Upper lobe of left lung (tissue), 4 donors: ENCODE results near the gene ASTN2.

Experiments used
- CTCF ChIP-seq, 6 experiments: fragments of 450-650 bp in 4 of 6; fragments of 200-600 bp in 2 of 6; sonication (generic) in 2 of 6; IDR thresholded peaks; one replicate each; pipeline ENCODE4 v1.5.1; 2016 to 2019; ENCODE audit warnings: antibody characterized with exemption in 6 of 6
- POLR2A ChIP-seq, 4 donors: fragments of 450-650 bp; IDR thresholded peaks; one replicate each; pipeline ENCODE4 v1.5.1; 2016 to 2017; ENCODE audit warnings: antibody characterized with exemption in 4 of 4, mild to moderate bottlenecking in 2 of 4

DNA sequence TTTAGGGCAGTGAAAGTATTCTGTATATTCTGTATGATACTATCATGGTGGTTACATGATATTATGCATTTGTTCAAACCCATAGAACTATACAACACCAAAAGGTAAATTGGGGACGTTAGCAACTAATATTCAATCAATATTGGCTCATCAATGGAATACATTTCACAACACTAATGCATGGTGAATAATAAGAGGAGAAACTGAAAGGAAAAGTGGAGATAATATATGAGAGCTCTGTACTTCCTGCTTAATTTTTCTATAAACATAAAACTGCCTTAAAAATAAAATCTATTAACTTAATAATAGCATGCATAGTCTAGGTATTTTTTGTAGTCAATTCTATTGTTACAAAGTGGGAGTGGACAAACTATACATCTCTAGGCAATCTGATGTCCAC, 661.5 kb downstream of the ASTN2 start:
- no peak for TF ChIP-seq CTCF (IDR thresholded peaks at IDR 0.05)
- no peak for TF ChIP-seq POLR2A (IDR thresholded peaks at IDR 0.05)
